ENCODE results near the gene UBXN2A.
"Not testable (repeated sequence)": the region's sequence is repeated elsewhere in the genome, so short reads cannot be mapped to it uniquely, and the experiment has no call there.

Gene UBXN2A

DNA sequence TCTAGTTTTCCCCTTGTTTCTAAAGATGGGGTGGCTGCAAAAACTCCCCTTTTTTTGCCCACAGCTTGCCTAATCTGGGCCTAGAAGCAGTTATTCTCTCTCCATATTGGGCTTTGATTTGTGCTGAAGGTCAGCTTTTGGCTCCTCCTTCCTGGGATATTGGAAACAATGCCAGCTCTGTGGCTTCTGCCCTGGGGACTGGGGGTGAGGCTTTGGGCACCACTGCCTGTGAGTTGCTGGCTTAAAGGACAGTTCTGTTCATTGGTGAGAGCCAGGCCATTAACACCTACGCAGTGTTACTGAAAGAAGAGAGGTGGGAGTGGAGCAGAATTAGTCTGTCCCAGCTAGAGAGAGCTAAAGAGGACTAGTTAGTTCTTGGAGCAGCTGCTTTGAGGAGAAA is 4.3 kb downstream of the UBXN2A start:
- peaks cover 12% of the 10 kb centered on the region for H3K4me1 ChIP-seq (ENCODE audit: insufficient read depth, low read length)
- no peaks in the 10 kb centered on the region for H3K36me3 ChIP-seq (ENCODE audit: insufficient read depth, low read length)
- no peak overlapping the region for H3K27ac ChIP-seq (ENCODE audit: low read depth, low read length)
- no peaks in the 10 kb centered on the region for H3K9me3 ChIP-seq (ENCODE audit: low read length)
- no peak overlapping the region for H3K4me3 ChIP-seq (ENCODE audit: low read depth in 1 of 2, low read length in 2 of 2)
- H3K27me3 ChIP-seq (ENCODE audit: control insufficient read depth in 1 of 2, insufficient read depth in 2 of 2, low read length in 2 of 2), result no peaks in the 10 kb centered on the region
- H3K9ac ChIP-seq (ENCODE audit: low read length), result no peak overlapping the region

GRCh38 chr2:23944976-23945375 is 4.7 kb downstream of the UBXN2A start:
- Histone ChIP-seq H3K27me3 (ENCODE audit: control insufficient read depth in 1 of 2, insufficient read depth in 2 of 2, low read length in 2 of 2) (no peaks in the 10 kb centered on the region), H3K9ac (ENCODE audit: low read length) (no peak overlapping the region), H3K36me3 (ENCODE audit: insufficient read depth, low read length) (no peaks in the 10 kb centered on the region), H3K27ac (ENCODE audit: low read depth, low read length) (no peak overlapping the region), H3K4me3 (ENCODE audit: low read depth in 1 of 2, low read length in 2 of 2) (no peak overlapping the region), H3K4me1 (ENCODE audit: insufficient read depth, low read length) (peaks cover 11% of the 10 kb centered on the region), H3K9me3 (ENCODE audit: low read length) (no peaks in the 10 kb centered on the region)

DNA sequence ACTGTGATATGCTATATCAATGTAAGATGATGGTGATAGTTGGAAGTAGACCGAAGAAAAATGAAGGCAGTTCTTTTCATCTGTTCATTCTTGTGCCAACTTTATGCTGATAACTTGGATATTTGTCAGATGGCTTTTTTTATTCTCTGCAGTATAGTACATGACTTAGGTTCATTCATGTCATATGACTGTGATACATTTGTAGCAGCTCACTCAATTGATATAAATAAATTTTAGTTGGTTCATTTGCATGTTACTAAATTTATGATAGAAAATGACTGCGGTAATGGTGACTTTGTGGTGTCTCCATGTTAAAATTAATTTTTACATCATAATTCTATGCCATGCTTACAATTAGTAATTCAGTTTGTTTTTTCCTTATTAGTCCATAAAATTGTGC is 7.1 kb downstream of the UBXN2A start:
- H3K27ac ChIP-seq (ENCODE audit: low read depth, low read length), result no peak overlapping the region
- no peaks in the 10 kb centered on the region for H3K36me3 ChIP-seq (ENCODE audit: insufficient read depth, low read length)
- peaks cover 5% of the 10 kb centered on the region for H3K4me1 ChIP-seq (ENCODE audit: insufficient read depth, low read length)
- H3K4me3 ChIP-seq (ENCODE audit: low read depth in 1 of 2, low read length in 2 of 2), result no peak overlapping the region
- H3K27me3 ChIP-seq (ENCODE audit: control insufficient read depth in 1 of 2, insufficient read depth in 2 of 2, low read length in 2 of 2), result no peaks in the 10 kb centered on the region
- no peak overlapping the region for H3K9ac ChIP-seq (ENCODE audit: low read length)
- H3K9me3 ChIP-seq (ENCODE audit: low read length), result no peaks in the 10 kb centered on the region

DNA sequence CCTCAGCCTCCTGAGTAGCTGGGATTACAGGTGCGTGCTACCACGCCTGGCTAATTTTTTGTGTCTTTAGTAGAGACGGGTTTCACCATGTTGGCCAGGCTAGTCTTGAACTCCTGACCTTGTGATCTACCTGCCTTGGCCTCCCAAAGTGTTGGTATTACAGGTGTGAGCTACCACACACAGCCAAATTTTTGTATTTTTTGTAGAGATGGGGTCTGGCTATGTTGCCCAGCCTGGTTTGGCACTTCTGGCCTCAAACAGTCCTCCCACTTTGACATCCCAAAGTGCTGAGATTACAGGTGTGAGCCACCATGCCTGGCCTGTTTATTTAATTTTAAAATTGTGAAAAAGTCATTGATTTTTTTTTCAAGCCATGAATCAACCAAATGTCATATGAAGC is 12.3 kb downstream of the UBXN2A start:
- not testable (repeated sequence) for H3K27me3 ChIP-seq (ENCODE audit: control insufficient read depth in 1 of 2, insufficient read depth in 2 of 2, low read length in 2 of 2); H3K36me3 ChIP-seq (ENCODE audit: insufficient read depth, low read length); H3K9me3 ChIP-seq (ENCODE audit: low read length); H3K9ac ChIP-seq (ENCODE audit: low read length); H3K4me3 ChIP-seq (ENCODE audit: low read depth in 1 of 2, low read length in 2 of 2); H3K4me1 ChIP-seq (ENCODE audit: insufficient read depth, low read length); H3K27ac ChIP-seq (ENCODE audit: low read depth, low read length)

DNA sequence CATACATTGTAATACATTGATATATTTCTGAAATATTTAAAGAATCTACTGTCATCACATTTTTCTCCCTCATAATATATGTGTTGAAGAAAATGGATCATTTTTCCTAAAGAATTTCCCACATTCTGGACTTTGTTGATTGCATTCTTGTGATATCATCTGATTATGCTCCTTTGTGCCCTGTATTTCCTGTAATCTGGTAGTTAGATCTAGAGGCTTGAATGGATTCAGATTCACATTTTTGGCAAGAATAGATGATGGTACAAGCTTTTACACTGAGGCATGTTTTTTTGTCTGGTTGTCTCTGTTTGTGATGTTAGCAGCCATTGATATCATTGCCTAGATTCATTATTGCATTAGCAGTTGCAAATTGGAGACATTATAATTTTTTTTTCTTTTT is 13.4 kb downstream of the UBXN2A start:
- Histone ChIP-seq H3K4me3 (ENCODE audit: low read depth in 1 of 2, low read length in 2 of 2) (no peak overlapping the region), H3K27ac (ENCODE audit: low read depth, low read length) (no peak overlapping the region), H3K9ac (ENCODE audit: low read length) (no peak overlapping the region)

DNA sequence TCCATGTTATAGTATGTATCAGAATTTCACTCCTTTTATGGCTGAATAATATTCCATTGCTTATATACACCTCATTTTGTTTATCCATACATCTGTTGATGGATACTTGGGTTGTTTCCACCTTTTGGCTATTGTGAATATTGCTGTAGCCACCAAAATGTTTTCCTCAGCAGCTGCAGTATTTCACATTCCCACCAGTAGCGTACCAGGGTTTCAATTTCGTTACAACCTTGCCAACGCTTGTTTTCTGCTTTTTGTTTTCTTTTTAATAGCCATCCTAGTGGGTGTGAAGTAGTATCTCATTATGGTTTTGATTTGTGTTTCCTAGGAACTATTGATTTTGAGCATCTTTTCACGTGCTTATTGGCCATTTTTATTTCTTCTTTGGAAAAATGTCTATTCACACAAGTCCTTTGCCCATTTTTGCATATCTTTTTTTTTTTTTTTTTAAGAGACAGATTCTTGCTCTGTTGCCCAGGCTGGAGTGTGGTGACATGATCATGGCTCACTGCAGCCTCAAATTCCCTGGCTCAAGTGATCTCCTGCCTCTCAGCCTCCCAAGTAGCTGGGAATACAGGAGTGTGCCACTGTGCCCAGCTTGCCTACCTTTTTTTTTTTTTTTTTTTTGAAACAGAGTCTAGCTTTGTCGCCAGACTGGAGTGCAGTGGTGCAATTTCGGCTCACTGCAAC is 14.2 kb downstream of the UBXN2A start:
- Histone ChIP-seq H3K4me3 (ENCODE audit: low read depth in 1 of 2, low read length in 2 of 2) (no peak overlapping the region), H3K27ac (ENCODE audit: low read depth, low read length) (no peak overlapping the region), H3K9me3 (ENCODE audit: low read length) (no peaks in the 10 kb centered on the region), H3K36me3 (ENCODE audit: insufficient read depth, low read length) (no peaks in the 10 kb centered on the region), H3K27me3 (ENCODE audit: control insufficient read depth in 1 of 2, insufficient read depth in 2 of 2, low read length in 2 of 2) (no peaks in the 10 kb centered on the region), H3K9ac (ENCODE audit: low read length) (no peak overlapping the region), H3K4me1 (ENCODE audit: insufficient read depth, low read length) (no peaks in the 10 kb centered on the region)

More for the DNA sequence above, 13.4 kb downstream of the UBXN2A start:
- Histone ChIP-seq H3K4me1 (ENCODE audit: insufficient read depth, low read length) (no peaks in the 10 kb centered on the region), H3K9me3 (ENCODE audit: low read length) (no peaks in the 10 kb centered on the region), H3K27me3 (ENCODE audit: control insufficient read depth in 1 of 2, insufficient read depth in 2 of 2, low read length in 2 of 2) (no peaks in the 10 kb centered on the region), H3K36me3 (ENCODE audit: insufficient read depth, low read length) (no peaks in the 10 kb centered on the region)

DNA sequence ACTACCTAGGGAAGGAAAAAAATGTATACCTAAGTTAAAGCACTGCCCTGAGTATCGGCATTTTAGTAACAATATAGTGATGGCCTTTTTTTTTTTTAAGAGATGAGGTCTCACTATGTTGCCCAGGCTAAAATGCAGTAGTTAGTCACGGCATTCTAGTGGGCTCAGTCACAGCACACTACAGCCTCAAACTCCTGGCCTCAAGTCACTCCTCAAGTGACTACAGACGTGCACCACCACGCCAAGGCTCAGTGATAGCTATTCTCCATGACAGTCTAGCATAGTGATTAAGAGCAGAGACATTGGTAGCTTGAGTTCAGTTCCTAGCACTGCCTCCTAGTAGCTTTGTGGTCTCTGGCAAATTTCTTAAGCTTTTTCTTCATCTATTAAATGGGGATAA is 27.6 kb downstream of the UBXN2A start:
- Histone ChIP-seq H3K9me3 (ENCODE audit: low read length) (no peaks in the 10 kb centered on the region), H3K36me3 (ENCODE audit: insufficient read depth, low read length) (no peaks in the 10 kb centered on the region), H3K27ac (ENCODE audit: low read depth, low read length) (no peak overlapping the region), H3K27me3 (ENCODE audit: control insufficient read depth in 1 of 2, insufficient read depth in 2 of 2, low read length in 2 of 2) (no peaks in the 10 kb centered on the region), H3K4me3 (ENCODE audit: low read depth in 1 of 2, low read length in 2 of 2) (no peak overlapping the region), H3K9ac (ENCODE audit: low read length) (no peak overlapping the region), H3K4me1 (ENCODE audit: insufficient read depth, low read length) (no peaks in the 10 kb centered on the region)

- Histone ChIP-seq H3K4me3 (ENCODE audit: low read depth in 1 of 2, low read length in 2 of 2) (no peak overlapping the region), H3K27ac (ENCODE audit: low read depth, low read length) (no peak overlapping the region), H3K9me3 (ENCODE audit: low read length) (no peaks in the 10 kb centered on the region), H3K27me3 (ENCODE audit: control insufficient read depth in 1 of 2, insufficient read depth in 2 of 2, low read length in 2 of 2) (no peaks in the 10 kb centered on the region), H3K9ac (ENCODE audit: low read length) (no peak overlapping the region), H3K4me1 (ENCODE audit: insufficient read depth, low read length) (no peaks in the 10 kb centered on the region), H3K36me3 (ENCODE audit: insufficient read depth, low read length) (peaks cover 5% of the 10 kb centered on the region)
These were observed 36.6 kb downstream of the UBXN2A start for GRCh38 chr2:23976883-23977282.

DNA sequence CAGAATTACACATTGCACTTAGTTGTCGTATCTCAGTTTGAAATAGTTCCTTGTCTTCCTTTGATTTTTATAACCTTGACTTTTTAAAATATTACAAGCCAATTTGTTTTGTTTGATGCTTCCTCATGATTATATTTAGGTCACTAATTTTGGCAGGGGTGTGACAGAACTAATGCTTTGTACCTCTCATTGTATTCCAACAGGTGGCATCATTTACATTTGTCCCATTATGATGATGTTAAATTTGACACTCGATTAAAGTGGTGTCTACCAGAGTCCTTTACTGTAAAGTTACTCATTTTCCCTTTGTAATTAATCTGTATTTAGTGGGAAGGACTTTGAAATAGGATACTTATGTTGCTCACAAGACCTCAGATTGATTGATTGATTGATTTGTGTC is 48.1 kb downstream of the UBXN2A start:
- H3K27ac ChIP-seq (ENCODE audit: low read depth, low read length), result no peak overlapping the region
- no peaks in the 10 kb centered on the region for H3K27me3 ChIP-seq (ENCODE audit: control insufficient read depth in 1 of 2, insufficient read depth in 2 of 2, low read length in 2 of 2)
- no peak overlapping the region for H3K9ac ChIP-seq (ENCODE audit: low read length)
- H3K4me3 ChIP-seq (ENCODE audit: low read depth in 1 of 2, low read length in 2 of 2), result no peak overlapping the region
- H3K9me3 ChIP-seq (ENCODE audit: low read length), result no peaks in the 10 kb centered on the region
- no peaks in the 10 kb centered on the region for H3K36me3 ChIP-seq (ENCODE audit: insufficient read depth, low read length)
- no peaks in the 10 kb centered on the region for H3K4me1 ChIP-seq (ENCODE audit: insufficient read depth, low read length)

- no peaks in the 10 kb centered on the region for H3K27me3 ChIP-seq (ENCODE audit: control insufficient read depth in 1 of 2, insufficient read depth in 2 of 2, low read length in 2 of 2)
- H3K36me3 ChIP-seq (ENCODE audit: insufficient read depth, low read length), result no peaks in the 10 kb centered on the region
- no peak overlapping the region for H3K27ac ChIP-seq (ENCODE audit: low read depth, low read length)
- no peaks in the 10 kb centered on the region for H3K4me1 ChIP-seq (ENCODE audit: insufficient read depth, low read length)
- H3K9me3 ChIP-seq (ENCODE audit: low read length), result no peaks in the 10 kb centered on the region
- no peak overlapping the region for H3K4me3 ChIP-seq (ENCODE audit: low read depth in 1 of 2, low read length in 2 of 2)
- no peak overlapping the region for H3K9ac ChIP-seq (ENCODE audit: low read length)
These were observed 52.7 kb downstream of the UBXN2A start for GRCh38 chr2:23992931-23993330.

- Histone ChIP-seq H3K4me1 (ENCODE audit: insufficient read depth, low read length) (no peaks in the 10 kb centered on the region), H3K9ac (ENCODE audit: low read length) (no peak overlapping the region), H3K4me3 (ENCODE audit: low read depth in 1 of 2, low read length in 2 of 2) (no peak overlapping the region), H3K9me3 (ENCODE audit: low read length) (no peaks in the 10 kb centered on the region), H3K27ac (ENCODE audit: low read depth, low read length) (no peak overlapping the region), H3K36me3 (ENCODE audit: insufficient read depth, low read length) (no peaks in the 10 kb centered on the region), H3K27me3 (ENCODE audit: control insufficient read depth in 1 of 2, insufficient read depth in 2 of 2, low read length in 2 of 2) (no peaks in the 10 kb centered on the region)
These were observed 53.5 kb downstream of the UBXN2A start for GRCh38 chr2:23993736-23994269.

- no peaks in the 10 kb centered on the region for H3K9me3 ChIP-seq (ENCODE audit: low read length)
- H3K27me3 ChIP-seq (ENCODE audit: control insufficient read depth in 1 of 2, insufficient read depth in 2 of 2, low read length in 2 of 2), result no peaks in the 10 kb centered on the region
- no peaks in the 10 kb centered on the region for H3K36me3 ChIP-seq (ENCODE audit: insufficient read depth, low read length)
- H3K27ac ChIP-seq (ENCODE audit: low read depth, low read length), result no peak overlapping the region
- no peak overlapping the region for H3K4me3 ChIP-seq (ENCODE audit: low read depth in 1 of 2, low read length in 2 of 2)
- H3K9ac ChIP-seq (ENCODE audit: low read length), result no peak overlapping the region
- no peaks in the 10 kb centered on the region for H3K4me1 ChIP-seq (ENCODE audit: insufficient read depth, low read length)
These were observed 54.3 kb downstream of the UBXN2A start for GRCh38 chr2:23994567-23994966.
